ENCODE data around the gene NKD2.

The NKD2 gene

GRCh38 chr5:1032551-1033027, 24.0 kb downstream of the NKD2 start:
- H3K4me3 ChIP-seq (ENCODE audit: low read depth, low read length) = no peak overlapping the region
- no peaks in the 10 kb centered on the region for H3K79me2 ChIP-seq
- H3K9me3 ChIP-seq (ENCODE audit: control insufficient read depth, low read length) = no peaks in the 10 kb centered on the region
- no peak overlapping the region for H3K27ac ChIP-seq
- no peak for TF ChIP-seq CTCF (IDR thresholded peaks at IDR 0.05)
- H3K9ac ChIP-seq = no peak overlapping the region
- H3K4me2 ChIP-seq (ENCODE audit: low read length) = no peak overlapping the region
- H2AFZ ChIP-seq = no peak overlapping the region
- peaks cover 4% of the 10 kb centered on the region for H3K27me3 ChIP-seq (ENCODE audit: control insufficient read depth, insufficient read depth, low read length)
- H3K4me1 ChIP-seq = no peaks in the 10 kb centered on the region
- no peaks in the 10 kb centered on the region for H3K36me3 ChIP-seq (ENCODE audit: control insufficient read depth, insufficient read depth, low read length)

GRCh38 chr5:1033178-1033577, 24.6 kb downstream of the NKD2 start:
- no peak for TF ChIP-seq CTCF (IDR thresholded peaks at IDR 0.05)
- no peaks in the 10 kb centered on the region for H3K79me2 ChIP-seq
- H3K36me3 ChIP-seq (ENCODE audit: control insufficient read depth, insufficient read depth, low read length) = no peaks in the 10 kb centered on the region
- H3K4me1 ChIP-seq = no peaks in the 10 kb centered on the region
- H3K4me3 ChIP-seq (ENCODE audit: low read depth, low read length) = no peak overlapping the region
- H3K9me3 ChIP-seq (ENCODE audit: control insufficient read depth, low read length) = no peaks in the 10 kb centered on the region
- H3K27ac ChIP-seq = no peak overlapping the region
- H2AFZ ChIP-seq = no peak overlapping the region
- H3K4me2 ChIP-seq (ENCODE audit: low read length) = no peak overlapping the region
- H3K27me3 ChIP-seq (ENCODE audit: control insufficient read depth, insufficient read depth, low read length) = peaks cover 4% of the 10 kb centered on the region
- no peak overlapping the region for H3K9ac ChIP-seq

- Histone ChIP-seq H2AFZ (no peak overlapping the region), H3K4me1 (no peaks in the 10 kb centered on the region), H3K27ac (no peak overlapping the region), H3K36me3 (ENCODE audit: control insufficient read depth, insufficient read depth, low read length) (no peaks in the 10 kb centered on the region), H3K9ac (no peak overlapping the region), H3K79me2 (no peaks in the 10 kb centered on the region), H3K4me2 (ENCODE audit: low read length) (no peak overlapping the region), H3K27me3 (ENCODE audit: control insufficient read depth, insufficient read depth, low read length) (peaks cover 4% of the 10 kb centered on the region), H3K4me3 (ENCODE audit: low read depth, low read length) (no peak overlapping the region), H3K9me3 (ENCODE audit: control insufficient read depth, low read length) (no peaks in the 10 kb centered on the region)
- TF ChIP-seq CTCF (IDR thresholded peaks at IDR 0.05) = no peak
These were observed 25.2 kb downstream of the NKD2 start for GRCh38 chr5:1033606-1034420.

GRCh38 chr5:1034421-1034905, 25.9 kb downstream of the NKD2 start:
- H3K79me2 ChIP-seq = no peaks in the 10 kb centered on the region
- H3K4me3 ChIP-seq (ENCODE audit: low read depth, low read length) = no peak overlapping the region
- no peak overlapping the region for H3K4me2 ChIP-seq (ENCODE audit: low read length)
- H2AFZ ChIP-seq = no peak overlapping the region
- TF ChIP-seq CTCF (IDR thresholded peaks at IDR 0.05) = no peak
- peaks cover 4% of the 10 kb centered on the region for H3K27me3 ChIP-seq (ENCODE audit: control insufficient read depth, insufficient read depth, low read length)
- H3K27ac ChIP-seq = no peak overlapping the region
- H3K4me1 ChIP-seq = no peaks in the 10 kb centered on the region
- no peak overlapping the region for H3K9ac ChIP-seq
- H3K9me3 ChIP-seq (ENCODE audit: control insufficient read depth, low read length) = no peaks in the 10 kb centered on the region
- no peaks in the 10 kb centered on the region for H3K36me3 ChIP-seq (ENCODE audit: control insufficient read depth, insufficient read depth, low read length)

- Histone ChIP-seq H2AFZ (no peak overlapping the region), H3K4me1 (no peaks in the 10 kb centered on the region), H3K9me3 (ENCODE audit: control insufficient read depth, low read length) (no peaks in the 10 kb centered on the region), H3K27me3 (ENCODE audit: control insufficient read depth, insufficient read depth, low read length) (peaks cover under 1% of the 10 kb centered on the region), H3K4me2 (ENCODE audit: low read length) (no peak overlapping the region), H3K27ac (no peak overlapping the region), H3K36me3 (ENCODE audit: control insufficient read depth, insufficient read depth, low read length) (no peaks in the 10 kb centered on the region), H3K9ac (no peak overlapping the region), H3K4me3 (ENCODE audit: low read depth, low read length) (no peak overlapping the region), H3K79me2 (no peaks in the 10 kb centered on the region)
- TF ChIP-seq CTCF (IDR thresholded peaks at IDR 0.05) = no peak
These were observed 26.4 kb downstream of the NKD2 start for GRCh38 chr5:1034986-1035385.

Data from parathyroid adenoma (tissue), 2 donors.